Stimulated activated CD8-positive, alpha-beta memory T cell treated with anti-CD3 and anti-CD28 coated beads, Interleukin-7, amount 100 ng/mL, for 4 hours (primary cell): ENCODE data around the gene PPBP.

Experiments used
- DNase-seq, 2 donors: peaks; one replicate each; pipeline ENCODE4 v3.0.0-alpha.2; 2020; ENCODE audit warnings: low read depth in 2 of 2

The PPBP gene, protein sequence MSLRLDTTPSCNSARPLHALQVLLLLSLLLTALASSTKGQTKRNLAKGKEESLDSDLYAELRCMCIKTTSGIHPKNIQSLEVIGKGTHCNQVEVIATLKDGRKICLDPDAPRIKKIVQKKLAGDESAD

DNA sequence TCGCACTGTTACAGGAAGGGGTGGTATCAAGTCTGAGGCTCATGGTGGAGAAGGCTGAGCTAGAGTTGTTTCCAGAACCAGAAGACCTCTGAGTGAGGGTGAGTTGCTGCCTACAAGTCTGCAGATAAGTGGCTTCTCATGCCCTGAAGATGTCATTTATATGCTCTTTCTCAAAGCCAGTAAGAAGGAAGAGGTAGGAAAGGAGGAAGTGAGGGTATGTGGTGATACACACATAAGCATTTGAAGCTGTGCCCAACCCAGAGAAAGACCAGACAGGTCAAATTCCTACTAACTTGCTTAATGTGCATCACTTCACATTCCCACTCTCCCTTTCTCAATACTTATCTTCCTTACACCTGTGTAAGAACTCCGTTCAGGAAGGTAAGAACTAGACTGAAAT is at the start of gene PPBP:
TSS of gene PPBP (minus strand) at position 130 of the 400 bp plus-strand sequence. CDS start at position 43, 87 bp downstream.
- DNase-seq: no peak

DNA sequence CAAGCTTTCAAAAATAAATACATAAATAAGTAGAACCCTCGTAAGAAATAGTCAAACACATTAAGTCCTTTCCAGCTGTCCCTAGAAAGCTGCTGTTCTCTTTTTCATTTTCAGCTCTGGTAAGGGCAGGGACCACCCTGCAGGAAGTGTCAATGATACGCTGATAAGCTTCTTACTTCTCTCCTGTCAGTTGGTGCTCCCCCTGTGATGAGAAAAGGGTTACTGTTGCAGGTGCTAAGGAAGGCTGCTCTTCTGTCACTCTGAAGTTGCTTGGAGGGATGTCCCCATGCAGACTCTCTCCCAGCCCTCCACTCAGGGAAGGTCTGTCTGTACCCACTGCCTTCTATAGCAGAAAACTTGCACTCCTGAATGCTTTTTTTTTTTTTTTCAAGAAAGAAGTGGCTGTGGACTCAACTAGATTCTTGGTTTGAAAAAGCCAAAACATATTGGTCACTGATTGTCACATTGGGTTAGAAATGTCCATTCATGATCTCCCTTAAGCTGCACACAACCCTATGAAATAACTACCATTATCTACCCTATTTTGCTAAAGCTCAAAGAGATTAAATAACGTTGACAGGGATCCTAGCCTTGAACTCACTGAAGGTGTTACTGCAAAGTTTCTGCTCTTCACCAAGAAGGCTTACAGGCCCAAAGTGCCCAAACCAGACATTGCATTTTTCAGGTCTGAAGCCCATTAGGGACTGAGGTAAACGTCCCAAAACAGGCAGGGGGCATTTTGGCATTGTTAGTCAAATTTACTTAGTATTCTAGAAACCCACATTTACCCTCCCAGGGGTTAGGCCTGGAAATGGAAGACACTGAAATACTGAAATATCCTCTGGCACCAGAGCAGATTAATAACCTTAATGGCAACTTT is 49.3 kb upstream of the PPBP start:
- DNase-seq: no peak

DNA sequence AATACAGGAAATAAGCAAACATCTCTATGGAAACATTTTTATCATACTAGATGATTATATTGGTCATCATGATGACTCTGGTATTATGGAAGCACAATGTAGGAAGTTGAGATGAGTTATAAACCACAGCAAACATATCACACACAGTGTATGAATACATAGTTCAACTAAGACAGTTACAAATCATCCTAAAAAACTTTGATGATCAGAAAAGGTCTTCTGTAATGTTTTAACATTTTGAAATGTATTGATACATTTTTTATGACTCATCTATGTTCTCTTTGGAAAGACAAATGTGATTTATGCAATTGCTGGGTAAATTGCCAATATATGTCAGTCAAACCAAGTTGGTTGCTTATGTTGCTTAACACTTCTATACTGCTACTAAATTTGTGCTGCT is 45.7 kb upstream of the PPBP start:
- DNase-seq: no peak

DNA sequence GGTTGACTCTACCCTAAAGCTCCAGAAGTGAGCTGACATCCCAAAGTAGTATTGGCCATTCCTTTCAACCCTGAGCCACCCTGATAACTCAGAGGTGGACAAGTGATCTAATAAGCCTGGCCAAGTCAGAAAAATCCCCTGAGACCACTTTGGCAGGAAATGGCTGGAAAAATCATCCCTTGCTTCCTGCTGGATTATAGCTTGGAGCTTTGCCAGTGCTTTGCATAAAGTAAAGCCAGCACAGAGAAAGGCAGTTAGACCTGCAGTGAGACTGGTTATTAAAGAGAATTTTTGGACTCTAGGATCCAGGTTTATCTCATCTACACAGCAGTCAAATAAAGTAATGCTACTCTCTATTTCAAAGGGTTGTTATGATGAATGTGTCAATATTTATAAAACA is 44.1 kb upstream of the PPBP start:
- DNase-seq: no peak

DNA sequence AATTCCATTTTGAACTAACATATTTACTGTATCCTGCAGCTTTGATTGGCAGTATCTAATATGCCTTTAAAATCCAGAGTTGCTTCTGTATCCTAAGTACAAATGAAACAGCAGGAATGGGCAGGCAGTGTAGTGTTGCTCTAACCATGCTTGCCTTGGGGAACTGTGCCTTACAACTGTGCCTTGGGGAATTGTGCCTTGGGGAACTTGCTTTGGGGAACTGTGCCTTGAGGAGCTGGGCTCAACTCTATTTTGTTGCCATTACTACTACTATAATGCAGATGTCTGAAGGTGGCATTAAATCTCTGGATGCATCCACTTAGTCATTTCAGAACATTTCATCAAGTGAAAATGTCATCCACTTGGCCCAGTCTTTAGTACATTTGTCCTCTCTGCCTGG is 43.6 kb upstream of the PPBP start:
- DNase-seq: no peak

DNA sequence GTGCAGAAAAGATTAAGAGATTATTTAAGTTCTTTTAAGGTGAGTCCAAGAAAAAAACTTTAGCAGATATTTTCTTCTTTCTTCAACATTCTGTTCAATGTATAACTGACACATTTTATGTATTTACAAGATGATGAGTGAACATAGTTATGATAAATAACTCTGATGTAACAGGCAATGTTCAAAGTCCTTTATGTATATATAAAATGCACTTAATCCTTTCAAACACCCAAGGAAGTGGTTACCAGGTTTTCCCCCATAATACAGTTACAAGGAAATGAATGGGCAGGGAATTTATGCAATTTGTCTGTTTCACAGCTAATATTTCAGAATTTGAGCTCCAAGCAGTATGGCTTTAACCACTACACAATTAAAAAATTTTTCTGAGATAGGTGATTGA is 42.3 kb upstream of the PPBP start:
- no peak for DNase-seq

DNA sequence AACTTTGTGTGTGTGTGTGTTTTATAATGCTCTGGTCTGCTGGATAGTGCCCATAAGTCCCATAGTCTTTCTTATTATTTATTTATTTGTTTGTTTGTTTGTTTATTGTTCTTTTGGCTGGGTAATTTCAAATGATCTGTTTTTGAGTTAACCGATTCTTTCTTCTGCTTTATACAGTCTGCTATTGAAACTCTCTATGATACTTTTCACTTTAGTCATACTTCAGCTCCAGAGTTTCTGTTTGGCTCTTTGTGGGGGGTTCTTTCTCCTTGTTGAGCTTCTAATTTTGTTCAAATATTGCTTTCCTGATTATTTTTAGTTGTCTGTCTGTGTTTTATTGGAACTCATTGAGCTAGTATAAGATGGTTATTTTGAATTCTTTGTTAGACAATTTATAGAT is 40.5 kb upstream of the PPBP start:
- DNase-seq: no peak

DNA sequence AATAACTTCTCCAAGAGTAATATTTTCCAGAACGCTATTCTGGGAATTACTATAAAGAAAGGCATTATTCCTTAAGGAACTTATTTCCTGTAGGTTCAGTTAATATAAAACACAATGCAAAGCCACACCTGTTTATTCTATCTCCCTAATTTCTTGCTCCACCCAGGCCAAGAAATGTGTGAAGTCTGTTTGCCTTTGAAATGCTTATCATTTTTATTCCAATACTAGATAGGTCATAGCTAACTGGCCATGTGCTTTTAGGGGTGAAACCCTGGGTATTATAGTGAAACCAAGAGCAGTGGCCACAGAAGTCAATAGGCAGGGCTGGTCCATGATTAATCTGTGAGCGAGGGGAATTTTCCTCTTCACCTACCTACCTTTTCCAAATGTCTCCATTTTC is 35.7 kb upstream of the PPBP start:
- DNase-seq: no peak

DNA sequence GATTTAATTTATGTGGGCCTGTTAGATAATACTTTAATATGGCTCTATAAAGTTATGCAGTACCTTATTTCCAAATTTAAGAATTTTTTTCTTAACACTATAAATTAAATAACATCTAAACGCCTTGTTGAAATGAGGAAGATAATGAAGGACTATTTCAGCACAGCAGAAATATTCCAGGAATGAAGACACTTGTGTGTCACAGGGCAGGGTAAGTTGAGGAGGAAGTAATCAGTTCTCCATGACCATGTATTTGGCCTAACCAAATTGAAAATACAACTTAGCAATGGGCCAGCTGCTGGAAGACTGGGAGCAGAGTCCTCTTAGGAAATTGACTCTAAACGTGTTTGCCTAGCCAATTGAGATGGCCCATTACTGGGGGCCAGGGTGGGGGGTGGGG is 33.6 kb upstream of the PPBP start:
- DNase-seq: no peak

DNA sequence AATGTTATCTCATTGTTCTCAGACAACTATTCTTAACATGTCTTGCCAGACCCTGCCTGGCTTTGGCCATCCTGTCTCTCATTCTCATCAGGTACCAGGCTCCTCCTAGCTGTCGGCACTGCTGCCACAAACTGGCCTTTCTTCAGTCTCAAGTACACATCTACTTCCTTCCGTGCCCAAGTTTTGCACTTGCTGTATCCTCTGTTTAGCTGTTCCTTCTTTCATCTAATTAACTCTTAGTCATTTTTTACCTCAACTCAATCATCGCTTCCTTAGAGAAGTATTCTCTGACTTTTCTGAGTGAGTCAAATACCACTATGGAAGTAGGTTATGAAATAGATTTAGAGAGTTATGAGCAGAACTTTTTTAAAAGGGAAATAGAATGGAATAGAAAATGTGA is 30.8 kb upstream of the PPBP start:
- DNase-seq: no peak

DNA sequence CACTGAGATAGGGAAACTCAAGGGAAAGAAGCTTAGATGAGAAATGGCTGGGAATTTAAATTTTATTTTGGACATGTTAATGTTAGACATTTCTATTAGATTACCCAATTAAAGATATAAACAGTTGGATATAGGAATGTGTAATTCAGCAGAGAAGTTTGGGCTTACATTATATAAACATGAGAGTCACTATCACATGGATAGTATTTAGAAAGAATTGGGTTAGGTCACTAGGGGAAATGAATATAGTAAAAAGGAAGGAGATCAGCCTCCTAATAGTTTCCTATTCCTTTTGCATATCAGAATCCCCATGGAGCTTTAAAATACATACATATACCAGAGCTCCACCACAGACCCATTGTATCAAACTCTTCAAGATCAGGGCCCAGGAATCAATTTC is 30.1 kb upstream of the PPBP start:
- no peak for DNase-seq

DNA sequence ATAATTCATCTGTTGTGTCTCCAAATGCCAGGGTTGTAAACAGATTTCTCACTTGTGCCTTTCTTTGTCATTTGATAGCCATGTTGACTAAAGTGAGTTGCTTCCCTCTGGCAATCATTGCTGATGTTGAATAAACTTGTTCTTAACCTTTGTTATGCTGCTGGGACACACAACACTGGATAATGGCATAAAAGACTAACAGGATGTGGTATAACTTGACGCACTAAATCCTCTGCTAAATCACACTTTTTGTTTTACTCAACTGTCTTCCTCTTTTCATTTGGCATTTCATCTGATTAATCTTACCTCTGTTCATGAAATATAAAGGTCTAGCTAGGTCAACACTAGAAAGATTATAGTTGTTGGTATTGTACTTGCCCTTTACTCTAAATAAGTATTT is 28.1 kb upstream of the PPBP start:
- DNase-seq: no peak

DNA sequence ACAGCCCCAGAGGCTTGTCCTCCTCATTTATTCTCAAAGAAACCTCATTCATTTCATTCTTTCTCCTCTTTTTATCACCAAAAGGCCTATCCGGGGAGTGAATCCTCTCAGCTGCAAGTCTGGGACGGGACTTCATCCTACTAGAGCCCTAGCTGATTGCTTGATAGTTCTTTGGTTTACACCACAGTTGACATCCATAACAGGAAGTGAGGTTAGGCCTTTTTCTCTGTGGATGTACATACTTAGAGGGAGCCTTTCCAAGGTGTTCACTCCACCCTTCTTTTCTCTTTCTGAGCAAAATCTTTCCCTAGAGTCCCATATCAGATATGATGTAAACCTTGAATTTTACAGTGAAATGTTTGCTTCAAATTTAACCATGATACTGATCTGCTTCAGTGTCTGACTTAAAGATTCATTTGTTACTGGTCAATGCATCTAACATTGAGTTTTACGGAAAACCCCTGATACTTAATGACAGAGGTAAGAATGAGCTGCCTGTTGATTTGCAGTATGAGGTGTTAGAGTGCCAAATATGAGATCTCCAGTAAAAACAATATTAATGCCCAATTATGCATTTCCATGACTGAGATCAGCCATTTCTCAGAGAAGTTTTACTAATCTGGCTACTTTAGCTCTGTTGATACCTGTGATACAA is 27.3 kb upstream of the PPBP start:
- DNase-seq: no peak

DNA sequence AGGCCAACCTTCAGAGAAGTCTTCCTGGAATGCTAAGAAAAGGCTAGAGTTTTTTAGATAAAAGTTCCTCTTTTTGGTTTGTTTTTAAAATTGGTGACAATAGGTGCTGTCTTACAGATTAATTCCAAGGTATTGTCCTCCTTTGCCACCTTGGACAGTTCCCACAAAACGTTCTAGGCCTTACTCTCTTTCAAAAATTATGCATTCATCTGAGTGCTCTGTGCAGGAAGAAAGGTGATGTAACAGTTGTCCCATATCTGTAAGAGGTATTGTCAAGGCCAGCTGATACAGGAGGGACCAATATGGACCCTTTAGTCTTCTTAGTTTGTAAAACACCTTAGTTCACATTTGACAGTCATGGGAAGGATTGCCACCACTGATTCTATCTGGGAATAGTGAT is 26.3 kb upstream of the PPBP start:
- no peak for DNase-seq

DNA sequence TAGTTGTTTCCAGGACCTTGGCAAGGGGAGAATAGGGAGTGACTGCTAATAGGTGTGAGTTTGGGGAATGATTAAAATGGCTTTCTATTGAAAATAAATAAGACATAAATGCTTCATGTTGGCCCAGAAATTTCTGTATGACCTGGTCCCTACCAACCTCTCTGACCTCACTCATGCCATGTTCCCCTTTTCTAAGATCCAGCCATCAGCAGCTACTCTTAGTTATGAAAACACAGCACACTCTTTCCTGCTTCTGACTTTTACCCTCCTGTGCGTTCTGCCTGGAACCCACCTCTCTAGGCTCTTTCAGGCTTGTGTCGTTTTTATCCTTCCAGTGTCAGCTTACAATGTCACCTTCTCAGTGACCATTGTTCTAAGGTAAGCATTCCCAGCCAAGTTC is 25.3 kb upstream of the PPBP start:
- DNase-seq: no peak

DNA sequence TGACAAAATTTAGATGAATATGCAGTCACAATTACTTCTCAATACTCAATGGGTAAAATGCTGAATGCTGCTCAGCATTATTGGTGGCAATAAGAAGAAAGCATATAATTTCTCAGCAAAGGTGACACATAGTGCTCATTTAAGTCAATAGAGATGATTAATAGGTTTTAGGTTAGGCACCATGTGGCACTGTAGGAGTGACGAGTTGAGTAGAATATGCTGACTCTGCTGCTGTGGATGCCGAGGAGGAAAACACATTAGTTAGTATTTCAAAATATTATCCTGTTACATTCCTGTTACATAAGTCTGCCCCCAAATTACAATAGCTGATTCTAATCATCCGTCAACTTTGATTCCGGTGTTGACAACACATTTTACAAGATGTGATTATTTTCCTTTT is 24.1 kb upstream of the PPBP start:
- DNase-seq: no peak

DNA sequence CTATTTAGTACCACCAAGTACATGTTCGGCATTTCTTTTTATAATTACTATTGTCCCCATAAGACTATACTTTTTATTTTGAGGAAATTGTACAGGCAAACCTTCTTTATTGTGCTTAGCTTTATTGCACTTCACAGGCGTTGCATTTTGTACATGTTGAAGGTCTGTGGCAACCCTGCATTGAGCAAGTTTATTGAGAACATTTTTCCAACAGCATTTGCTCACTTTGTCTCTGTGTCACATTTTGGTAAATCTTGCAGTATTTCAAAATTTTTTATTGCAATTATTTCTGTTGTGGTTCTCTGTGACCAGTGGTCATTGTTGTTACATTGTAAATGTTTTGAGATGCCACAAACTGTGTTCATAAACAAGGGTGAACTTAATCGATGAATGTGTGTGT is 21.3 kb upstream of the PPBP start:
- no peak for DNase-seq

DNA sequence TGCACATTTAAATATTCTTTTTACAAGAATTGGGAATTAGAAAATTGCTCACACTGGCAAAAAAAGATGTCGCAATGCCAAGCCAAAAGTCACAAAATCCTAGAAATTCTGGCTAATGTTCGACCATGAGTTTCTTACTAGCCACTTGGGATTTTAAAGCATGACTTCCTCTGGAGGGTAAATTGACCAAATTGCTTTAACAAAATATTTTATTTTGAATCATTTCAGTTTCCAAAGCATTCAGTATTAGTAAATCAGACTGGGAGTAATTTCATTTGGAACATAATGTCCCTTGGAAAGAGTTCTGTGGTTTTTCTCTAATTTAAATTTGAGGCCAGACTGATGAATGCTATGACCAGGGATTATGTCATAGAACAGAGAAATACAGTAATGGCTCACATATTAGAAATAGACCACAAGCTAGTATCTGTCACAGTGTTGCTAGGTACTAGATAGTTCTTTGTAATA is 18.1 kb upstream of the PPBP start:
- no peak for DNase-seq

DNA sequence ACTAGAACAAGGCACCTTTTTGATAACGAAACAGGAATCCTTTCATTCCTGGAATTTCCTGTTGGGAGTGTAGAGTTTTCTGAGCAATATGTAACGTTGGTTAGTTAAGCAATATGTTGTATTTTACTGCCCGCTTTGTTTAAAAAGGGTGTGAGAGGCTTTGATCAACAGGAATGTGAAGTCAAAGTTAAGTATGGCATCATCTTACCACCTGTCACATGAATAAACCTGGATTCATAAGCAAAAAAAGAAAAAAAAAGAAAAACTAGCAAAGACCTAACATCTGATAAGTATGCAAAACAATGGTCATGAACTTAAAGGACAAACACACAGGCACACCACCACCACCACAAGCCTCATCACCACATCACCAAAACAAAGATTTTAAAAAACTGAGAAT is 17.5 kb upstream of the PPBP start:
- no peak for DNase-seq

DNA sequence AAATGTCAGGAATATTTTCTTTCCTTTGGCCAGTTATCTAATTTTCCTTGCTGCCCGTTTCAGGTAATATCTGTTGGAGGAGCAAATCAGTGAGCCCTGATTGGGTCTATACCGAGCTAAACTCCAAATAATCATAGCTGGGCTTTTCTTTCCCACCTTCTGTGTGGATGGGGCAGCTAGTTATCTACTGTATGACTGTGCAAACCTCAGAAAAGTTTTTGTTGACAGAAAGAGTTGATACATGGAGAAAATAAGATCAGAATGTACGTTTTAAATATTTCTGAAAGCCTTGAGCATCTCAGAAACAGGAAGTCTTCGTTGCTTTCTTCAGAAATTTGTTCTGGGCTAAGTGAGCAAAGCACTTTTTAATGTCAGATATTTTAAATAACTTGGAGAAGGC is 16.7 kb upstream of the PPBP start:
- DNase-seq: no peak

DNA sequence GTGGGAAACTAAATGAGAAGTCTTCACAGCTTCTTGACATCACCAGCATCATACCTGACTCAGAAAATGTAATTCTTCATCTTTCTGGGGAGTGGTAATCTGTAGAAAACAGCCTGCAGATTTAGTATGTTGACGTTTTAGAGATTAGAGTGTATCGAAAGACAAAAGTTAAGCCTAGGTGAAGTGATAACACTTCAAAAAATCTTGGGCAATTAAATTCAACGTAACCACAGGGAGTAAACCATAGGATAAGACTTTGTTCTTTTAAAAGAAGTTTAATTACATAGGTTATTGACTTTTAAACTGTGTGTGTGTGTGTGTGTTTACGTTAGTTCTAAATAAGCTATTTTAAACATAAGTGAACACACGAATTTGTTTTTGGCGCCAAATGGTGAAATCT is 12.3 kb upstream of the PPBP start:
- DNase-seq: no peak

DNA sequence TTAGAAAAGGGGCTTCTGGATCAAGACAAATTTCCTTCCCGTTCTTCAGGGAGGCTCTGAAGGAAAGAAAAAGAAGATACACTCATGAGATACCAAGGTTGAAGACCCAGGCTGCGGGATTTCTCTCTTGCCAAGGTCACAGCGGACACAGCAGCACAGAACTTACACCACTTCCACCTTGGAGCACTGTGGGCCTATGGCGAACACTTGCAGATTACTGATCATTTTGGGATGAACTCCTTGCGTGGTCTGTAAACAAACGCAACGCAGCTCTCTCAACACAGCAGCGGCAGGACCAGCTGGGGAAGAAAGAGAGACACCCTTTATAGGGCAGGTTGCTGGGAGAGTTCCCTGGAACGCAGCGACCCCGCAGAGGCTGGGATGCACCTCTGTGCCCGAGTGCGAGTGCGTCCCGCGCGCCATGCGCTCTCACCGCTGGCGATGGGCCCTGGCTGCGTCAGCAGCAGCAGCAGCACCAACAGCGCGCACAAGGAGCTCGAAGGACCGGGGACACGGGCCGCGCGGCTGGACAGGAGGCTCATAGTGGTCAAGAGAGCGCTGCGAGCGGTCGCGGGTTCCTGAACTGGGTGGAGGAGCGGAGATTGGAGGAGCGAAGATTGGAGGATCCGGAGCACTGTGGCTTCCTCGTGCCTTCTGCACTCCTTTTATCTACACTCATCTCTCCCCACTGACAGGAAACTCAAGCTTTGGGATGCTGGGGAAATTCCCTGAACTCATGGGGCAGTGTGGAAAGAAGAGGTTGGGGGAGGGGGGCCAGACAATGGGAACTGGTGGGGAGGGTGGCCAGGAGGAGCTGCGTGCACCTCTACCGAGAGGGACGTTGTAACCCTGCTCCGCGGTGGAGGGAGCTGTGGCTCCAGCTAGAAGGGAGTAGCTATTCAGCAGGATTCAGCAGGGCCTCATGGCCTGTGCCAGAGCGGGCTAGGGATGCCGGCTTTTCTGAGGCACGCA is 10.3 kb upstream of the PPBP start, which contains the start of gene CXCL5:
TSS of gene CXCL5 (minus strand) at position 638 of the 972 bp plus-strand sequence. CDS start at position 542, 96 bp downstream.
- DNase-seq: no peak
